Measurements from ENCODE around the gene DOC2B. TPM values are rescaled to one million over a fixed set of nuclear protein-coding genes. Genes with fewer than 3 reads are reported as not detected.
"Not testable (repeated sequence)": the region's sequence is repeated elsewhere in the genome, so short reads cannot be mapped to it uniquely, and the experiment has no call there.

The DOC2B gene
- total RNA-seq, 2 donors from 2014 or later = 2.0 to 2.2 TPM

DNA sequence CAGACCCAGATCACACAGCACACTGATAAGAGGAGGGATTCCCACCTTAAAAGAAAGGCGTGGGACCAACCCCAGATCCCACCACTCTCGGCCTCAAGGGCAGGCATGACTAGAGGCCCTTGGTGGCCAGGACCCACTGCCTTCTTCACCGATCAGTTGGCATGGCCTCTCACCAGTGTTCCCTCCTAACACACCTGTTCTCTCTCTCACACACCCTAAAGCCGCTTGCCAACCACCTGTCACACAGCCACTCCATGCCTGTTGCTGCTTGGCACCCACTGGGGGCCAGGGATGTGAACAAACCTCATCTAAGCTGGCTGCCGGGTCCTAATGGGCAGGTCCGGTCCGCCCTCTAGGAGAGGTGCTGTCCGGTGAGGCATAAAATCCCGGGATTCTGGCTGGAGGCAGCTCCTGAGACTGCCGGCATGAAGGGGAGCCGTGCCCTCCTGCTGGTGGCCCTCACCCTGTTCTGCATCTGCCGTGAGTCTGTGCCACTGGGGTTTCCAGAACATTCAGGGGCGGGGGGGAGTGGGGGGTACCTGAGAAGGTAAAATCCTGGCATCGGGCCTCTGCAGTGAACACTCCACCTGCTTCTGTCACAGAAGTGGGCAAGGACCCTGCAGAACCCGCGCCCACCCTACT is 44.2 kb downstream of the DOC2B start, which contains the start of gene SCGB1C2:
TSS of gene SCGB1C2 (plus strand) at position 404 of the 642 bp plus-strand sequence. CDS start at position 426, 22 bp downstream.
- ATAC-seq; intact Hi-C loops (cut with DNase I, micrococcal nuclease); DNase-seq: not testable (repeated sequence)

DNA sequence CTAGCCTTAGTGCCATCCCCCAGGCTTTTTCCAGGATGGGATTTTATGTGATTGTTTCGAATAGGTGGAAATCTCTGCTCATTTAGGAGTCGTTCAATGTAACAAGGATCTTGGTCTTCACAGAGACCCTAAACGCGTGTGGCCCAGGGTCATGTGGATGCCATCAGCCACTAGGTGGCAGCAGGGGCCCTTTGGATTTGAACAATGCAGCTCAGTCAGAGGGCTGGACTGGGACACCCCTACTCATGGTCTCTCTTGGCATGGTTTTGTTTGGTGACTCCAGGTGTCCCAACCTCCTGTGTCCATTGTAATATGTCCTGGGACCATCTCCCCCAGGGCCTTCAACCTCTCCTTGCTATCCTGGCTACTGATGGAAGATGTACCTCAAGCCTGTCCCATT is 44.9 kb downstream of the DOC2B start:
- ATAC-seq (peak; percentile 93), DNase-seq (peak in 1 of 2 donors; percentile 84)
- intact Hi-C loops (cut with DNase I, micrococcal nuclease) = not testable (repeated sequence)

DNA sequence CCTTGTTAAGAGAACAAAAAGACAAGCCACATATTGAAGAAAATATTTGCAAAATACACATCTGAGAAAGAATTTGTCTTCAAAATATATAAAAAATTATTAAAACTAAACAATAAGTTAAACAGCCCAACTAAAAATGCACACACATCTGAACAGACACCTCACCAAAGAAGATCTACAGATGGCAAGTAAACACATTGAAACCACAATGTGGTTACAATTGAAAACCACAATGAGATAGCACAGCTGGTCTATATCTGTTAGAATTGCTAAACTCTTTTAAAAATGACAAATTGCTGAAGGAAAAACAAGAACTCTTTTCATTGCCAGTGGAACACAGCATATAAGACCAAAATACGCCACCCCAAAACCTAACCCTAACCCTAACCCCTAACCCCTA is 45.6 kb downstream of the DOC2B start:
- ATAC-seq = not testable (repeated sequence)

DNA sequence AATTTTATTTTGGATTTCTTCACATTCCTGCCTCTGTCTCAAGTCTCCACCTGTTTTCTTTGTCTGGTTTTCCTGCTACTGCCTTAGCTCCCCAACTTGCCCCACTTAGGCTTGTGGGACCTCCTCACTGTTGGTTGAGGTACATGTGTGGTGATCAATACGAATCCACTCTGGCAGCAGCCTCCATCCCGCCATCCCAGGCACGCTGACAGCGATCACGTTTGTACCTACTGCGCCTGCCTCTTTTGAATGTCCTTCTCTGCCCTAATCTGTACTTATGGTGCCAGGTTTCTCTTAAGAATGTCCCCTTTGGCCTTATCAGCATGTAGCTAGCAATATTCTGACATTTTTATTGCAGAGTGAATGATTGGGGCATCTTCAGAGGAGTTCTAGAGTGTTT is 46.4 kb downstream of the DOC2B start:
- ATAC-seq; intact Hi-C loops (cut with DNase I, micrococcal nuclease); DNase-seq: not testable (repeated sequence)

More for the DNA sequence above, 45.6 kb downstream of the DOC2B start:
- DNase-seq; intact Hi-C loops (cut with DNase I, micrococcal nuclease): not testable (repeated sequence)

DNA sequence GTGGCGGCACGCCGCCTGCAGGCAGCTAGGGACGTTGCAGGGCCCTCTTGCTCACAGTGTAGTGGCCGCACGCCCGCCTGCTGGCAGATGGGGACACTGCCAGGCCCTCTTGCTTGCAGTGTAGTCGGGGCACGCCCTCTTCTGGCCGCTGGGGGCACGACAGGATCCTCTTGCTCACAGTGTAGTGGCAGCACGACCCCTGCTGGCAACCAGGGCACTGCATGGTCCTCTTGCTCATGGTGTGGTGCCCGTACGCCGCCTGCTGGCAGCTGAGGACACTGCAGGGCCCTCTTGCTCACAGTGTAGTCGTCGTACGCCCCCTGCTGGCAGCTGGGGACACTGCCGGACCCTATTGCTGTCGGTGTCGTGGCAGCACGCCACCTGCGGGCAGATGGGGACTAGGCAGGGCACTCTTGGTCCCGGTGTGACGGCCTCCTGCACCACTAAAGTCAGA is 47.1 kb downstream of the DOC2B start:
- intact Hi-C loops (cut with DNase I, micrococcal nuclease); DNase-seq: not testable (repeated sequence)
- ATAC-seq = peak; percentile 66

DNA sequence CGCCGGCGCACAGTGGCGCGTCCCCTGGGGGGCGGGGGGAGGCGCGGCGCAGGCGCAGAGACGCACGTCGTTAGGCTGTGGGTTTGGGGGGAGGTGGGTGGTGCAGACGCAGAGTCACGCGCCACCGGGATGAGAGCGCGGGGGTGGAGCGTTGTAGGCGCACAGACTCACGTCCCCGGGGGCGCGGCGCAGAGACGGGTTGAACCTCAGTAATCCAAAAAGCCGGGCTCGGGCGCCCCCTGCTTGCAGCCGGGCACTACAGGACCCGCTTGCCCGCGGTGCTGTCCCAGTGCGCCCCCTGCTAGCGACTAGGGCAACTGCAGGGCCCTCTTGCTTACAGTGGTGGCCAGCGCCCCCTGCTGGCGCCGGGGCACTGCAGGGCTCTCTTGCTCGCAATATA is 47.5 kb downstream of the DOC2B start:
- intact Hi-C loops (cut with DNase I, micrococcal nuclease); DNase-seq; ATAC-seq: not testable (repeated sequence)

DNA sequence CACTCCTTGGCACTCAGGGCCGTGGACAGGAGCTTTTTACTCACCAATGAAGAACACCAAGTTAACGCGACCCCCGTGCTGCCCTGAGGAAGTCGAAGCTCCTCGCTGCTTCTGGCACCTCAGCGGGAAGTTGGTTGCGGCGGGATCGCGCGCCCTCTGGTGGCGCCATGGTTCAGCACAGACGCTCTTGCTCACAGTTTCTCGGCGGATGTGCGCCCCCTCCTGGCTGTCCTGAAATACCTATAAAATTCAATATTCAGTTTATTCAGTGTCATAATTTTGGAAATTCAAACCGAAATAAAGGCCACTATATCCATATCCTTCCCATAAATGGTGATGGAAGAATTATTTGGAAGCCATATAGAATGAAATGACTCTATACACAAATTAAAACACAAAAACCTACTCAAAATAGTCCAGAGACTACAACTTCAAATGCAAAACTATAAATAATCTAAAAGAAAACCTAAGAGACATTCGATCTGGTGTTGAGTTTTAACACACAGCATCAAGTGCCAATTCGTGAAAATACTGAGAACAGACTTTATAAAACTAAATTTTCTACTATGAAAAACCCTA is 63.0 kb downstream of the DOC2B start:
- intact Hi-C loops (cut with DNase I, micrococcal nuclease) = not testable (repeated sequence)
- peak in 1 of 2 donors; percentile 31 for DNase-seq

DNA sequence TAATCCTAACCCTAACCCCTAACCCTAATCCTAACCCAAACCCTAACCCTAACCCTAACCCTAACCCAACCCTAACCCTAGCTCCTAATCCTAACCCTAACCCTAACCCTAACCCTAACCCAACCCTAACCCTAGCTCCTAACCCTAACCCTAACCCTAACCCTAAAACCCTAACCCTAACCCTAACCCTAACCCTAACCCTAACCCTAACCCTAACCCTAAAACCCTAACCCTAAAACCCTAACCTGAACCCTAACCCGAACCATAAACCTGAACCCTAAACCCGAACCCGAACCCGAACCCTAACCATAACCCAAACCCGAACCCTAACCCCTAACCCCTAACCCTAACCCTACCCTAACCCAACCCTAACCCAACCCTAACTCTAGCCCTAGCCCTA is 68.3 kb downstream of the DOC2B start:
- intact Hi-C loops (cut with DNase I, micrococcal nuclease); ATAC-seq; DNase-seq: not testable (repeated sequence)

More for the DNA sequence above, 63.0 kb downstream of the DOC2B start:
- ATAC-seq = not testable (repeated sequence)

Other genes starting within 250 kb of the DOC2B start
- gene SCGB1C2, start 44.1 kb downstream of the DOC2B start, total RNA-seq = not detected
- 10 to 100 TPM; 32.7 to 42.3 TPM for gene RPH3AL, start 171.2 kb upstream of the DOC2B start, total RNA-seq